Activated T-helper 2 cell treated with anti-CD3 and anti-CD28 coated beads, Interferon-gamma antibody, Interleukin-2, Interleukin-4, amounts not matched to agents 10 μg/mL and 5 μg/mL and 100 μg/mL, durations not matched to agents 14 hours and 24 hours and 36 hours (primary cell): ENCODE data around the gene ITGA2B. TPM values are rescaled to one million over a fixed set of nuclear protein-coding genes. Genes with fewer than 3 reads are reported as not detected.
"Not testable (repeated sequence)": the region's sequence is repeated elsewhere in the genome, so short reads cannot be mapped to it uniquely, and the experiment has no call there.

Experiments used
- DNase-seq: peaks from one replicate; pipeline ENCODE4 v3.0.0; 2021; ENCODE audit warnings: low spot score
- H3K27ac Mint-ChIP-seq: one replicate; pipeline ENCODE4 v1.8.0; 2021; ENCODE audit warnings: mixed read lengths
- H3K27me3 Mint-ChIP-seq: one replicate; pipeline ENCODE4 v1.8.0; 2021; ENCODE audit warnings: low read depth, mixed read lengths
- H3K36me3 Mint-ChIP-seq: one replicate; pipeline ENCODE4 v1.8.0; 2021; ENCODE audit warnings: low read depth, mixed read lengths
- H3K4me1 Mint-ChIP-seq: one replicate; pipeline ENCODE4 v1.8.0; 2021; ENCODE audit warnings: low read depth, mixed read lengths
- H3K4me3 Mint-ChIP-seq: one replicate; pipeline ENCODE4 v1.8.0; 2021; ENCODE audit warnings: low read depth, mild to moderate bottlenecking, moderate library complexity, mixed read lengths
- H3K9me3 Mint-ChIP-seq: one replicate; pipeline ENCODE4 v1.8.0; 2021; ENCODE audit warnings: mixed read lengths
- intact Hi-C: fragments of 100-400 bp; cut with micrococcal nuclease; formaldehyde crosslinking; loops from one replicate; pipeline ENCODE4 v1.15.1; 2023
- total RNA-seq: library from RNA; stranded (reverse); gene quantifications from 2 replicates; pipeline ENCODE4 v1.2.3, GENCODE V29; 2022

ITGA2B gene
- total RNA-seq, 1 donor from 2014 or later: 2.7 TPM

- H3K9me3 Mint-ChIP-seq, intact Hi-C loops, H3K4me1 Mint-ChIP-seq, H3K27ac Mint-ChIP-seq, H3K4me3 Mint-ChIP-seq, H3K36me3 Mint-ChIP-seq, DNase-seq: not testable (repeated sequence)
- H3K27me3 Mint-ChIP-seq: peaks cover 17% of the 10 kb centered on the region
These were observed 48.9 kb downstream of the ITGA2B start for GRCh38 chr17:44340553-44340952.

GRCh38 chr17:44338702-44339101, 50.7 kb downstream of the ITGA2B start:
- H3K4me1 Mint-ChIP-seq: no peaks in the 10 kb centered on the region
- no peak overlapping the region for H3K27ac Mint-ChIP-seq
- peaks cover 14% of the 10 kb centered on the region for H3K27me3 Mint-ChIP-seq
- intact Hi-C loops: no loop called here
- H3K9me3 Mint-ChIP-seq: no peaks in the 10 kb centered on the region
- no peak for DNase-seq
- no peaks in the 10 kb centered on the region for H3K36me3 Mint-ChIP-seq
- H3K4me3 Mint-ChIP-seq: no peak overlapping the region

DNA sequence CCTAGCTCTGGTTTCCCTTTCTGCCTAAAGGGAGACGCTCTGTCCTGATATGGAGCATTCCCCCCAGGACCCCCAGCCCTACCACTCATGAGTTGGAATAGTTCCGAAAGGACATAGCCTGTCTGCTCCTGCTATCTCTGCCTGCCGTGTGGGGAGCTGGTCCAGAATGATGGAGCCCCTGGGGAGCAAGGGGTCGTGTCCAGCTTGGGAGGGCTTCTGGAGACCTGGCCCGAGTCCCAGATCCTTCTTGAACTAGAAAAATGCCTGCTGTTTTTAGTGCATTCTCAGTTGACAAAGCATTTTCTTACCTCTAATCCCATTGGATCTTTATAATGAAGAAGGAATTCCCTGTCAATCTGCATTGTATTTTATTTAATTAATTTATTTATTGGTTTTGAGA, 53.5 kb downstream of the ITGA2B start:
- Mint-ChIP-seq H3K4me1 (peaks cover 5% of the 10 kb centered on the region), H3K27ac (no peak overlapping the region), H3K27me3 (peaks cover 5% of the 10 kb centered on the region), H3K4me3 (no peak overlapping the region), H3K36me3 (no peaks in the 10 kb centered on the region), H3K9me3 (no peaks in the 10 kb centered on the region)
- DNase-seq: no peak
- intact Hi-C loops: no loop called here

DNA sequence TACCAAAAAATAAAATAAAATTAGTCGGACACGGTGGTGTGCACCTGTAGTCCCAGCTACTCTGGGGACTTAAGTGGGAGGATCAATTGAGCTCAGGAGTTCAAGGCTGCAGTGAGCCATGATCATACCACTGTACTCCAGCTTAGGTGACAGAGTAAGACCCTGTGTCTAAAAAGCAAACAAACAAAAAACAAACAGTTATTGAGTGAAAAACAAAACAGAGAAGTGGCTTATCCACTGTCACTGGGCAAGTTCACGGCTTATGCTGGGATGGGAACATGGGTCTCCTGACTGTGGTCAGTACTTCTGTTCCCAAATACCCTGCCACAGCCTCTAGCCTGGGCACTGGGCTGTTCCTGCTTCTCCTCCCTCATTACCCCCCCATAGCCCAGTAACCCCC, 53.9 kb downstream of the ITGA2B start:
- Mint-ChIP-seq H3K27me3 (peaks cover 5% of the 10 kb centered on the region), H3K27ac (no peak overlapping the region), H3K36me3 (no peaks in the 10 kb centered on the region), H3K4me1 (peaks cover 5% of the 10 kb centered on the region), H3K4me3 (no peak overlapping the region), H3K9me3 (no peaks in the 10 kb centered on the region)
- intact Hi-C loops: no loop called here
- DNase-seq: no peak

DNA sequence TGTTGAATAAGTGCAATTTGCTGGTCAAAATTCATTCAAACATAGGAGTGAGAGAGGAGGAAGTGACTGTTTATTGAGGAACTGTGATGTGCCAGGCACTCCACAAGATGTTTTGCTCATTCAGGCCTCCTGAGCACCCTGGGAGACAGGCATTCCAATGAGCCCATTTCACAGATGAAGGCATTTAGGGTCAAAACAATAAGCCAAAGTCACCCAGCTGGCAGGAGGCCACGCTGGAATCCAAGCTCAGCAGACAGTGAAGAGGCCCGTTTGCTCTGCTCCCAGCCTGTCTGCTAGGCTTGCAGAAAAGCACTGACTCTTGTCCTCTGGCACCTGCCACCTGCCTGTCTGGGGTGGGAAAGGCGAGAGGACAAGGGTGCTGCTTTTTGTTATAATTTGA, 54.7 kb downstream of the ITGA2B start:
- Mint-ChIP-seq H3K9me3 (no peaks in the 10 kb centered on the region), H3K27me3 (peaks cover 5% of the 10 kb centered on the region), H3K36me3 (no peaks in the 10 kb centered on the region), H3K4me3 (no peak overlapping the region), H3K27ac (no peak overlapping the region), H3K4me1 (peaks cover 5% of the 10 kb centered on the region)
- intact Hi-C loops: no loop called here
- DNase-seq: no peak

GRCh38 chr17:44334315-44334714, 55.1 kb downstream of the ITGA2B start:
- Mint-ChIP-seq H3K9me3 (no peaks in the 10 kb centered on the region), H3K4me3 (no peak overlapping the region), H3K27me3 (peaks cover 5% of the 10 kb centered on the region), H3K36me3 (no peaks in the 10 kb centered on the region), H3K27ac (no peak overlapping the region), H3K4me1 (peaks cover 5% of the 10 kb centered on the region)
- intact Hi-C loops: no loop called here
- DNase-seq: no peak

DNA sequence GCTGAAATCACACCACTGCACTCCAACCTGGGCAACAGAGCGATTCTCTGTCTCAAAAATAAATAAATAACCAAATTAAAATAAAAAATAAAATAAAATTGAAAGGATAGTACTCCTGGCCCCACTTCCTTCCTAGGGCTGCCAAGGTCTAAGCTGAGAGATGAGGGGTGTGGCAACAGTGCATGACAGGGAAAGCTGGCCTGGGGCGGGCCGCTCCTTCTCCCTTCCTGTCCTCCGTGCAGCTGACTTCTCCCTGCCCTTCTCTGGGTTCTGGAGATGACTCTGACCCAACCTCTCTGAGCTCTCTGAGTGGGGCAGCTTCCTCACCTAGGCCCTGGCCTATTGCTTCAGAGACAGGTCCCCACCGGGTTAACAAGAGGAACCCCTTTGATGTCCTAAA, 56.1 kb downstream of the ITGA2B start:
- intact Hi-C loops: no loop called here

GRCh38 chr17:44331249-44331760, 58.1 kb downstream of the ITGA2B start:
- H3K9me3 Mint-ChIP-seq: no peaks in the 10 kb centered on the region
- peak; percentile 69 for DNase-seq
- no peaks in the 10 kb centered on the region for H3K36me3 Mint-ChIP-seq
- no peak overlapping the region for H3K4me3 Mint-ChIP-seq
- peaks cover 7% of the 10 kb centered on the region for H3K4me1 Mint-ChIP-seq
- peaks cover 1% of the 10 kb centered on the region for H3K27me3 Mint-ChIP-seq
- H3K27ac Mint-ChIP-seq: no peak overlapping the region
- intact Hi-C loops: loop anchor here (1.0 kb wide), 1 partner anchor 121 kb away; no protein-coding TSS in a partner anchor

More for the DNA sequence above, 56.1 kb downstream of the ITGA2B start:
- no peak overlapping the region for H3K27ac Mint-ChIP-seq
- peaks cover 5% of the 10 kb centered on the region for H3K4me1 Mint-ChIP-seq
- H3K36me3 Mint-ChIP-seq: no peaks in the 10 kb centered on the region
- H3K4me3 Mint-ChIP-seq: no peak overlapping the region
- no peaks in the 10 kb centered on the region for H3K9me3 Mint-ChIP-seq
- H3K27me3 Mint-ChIP-seq: peaks cover 5% of the 10 kb centered on the region
- no peak for DNase-seq

DNA sequence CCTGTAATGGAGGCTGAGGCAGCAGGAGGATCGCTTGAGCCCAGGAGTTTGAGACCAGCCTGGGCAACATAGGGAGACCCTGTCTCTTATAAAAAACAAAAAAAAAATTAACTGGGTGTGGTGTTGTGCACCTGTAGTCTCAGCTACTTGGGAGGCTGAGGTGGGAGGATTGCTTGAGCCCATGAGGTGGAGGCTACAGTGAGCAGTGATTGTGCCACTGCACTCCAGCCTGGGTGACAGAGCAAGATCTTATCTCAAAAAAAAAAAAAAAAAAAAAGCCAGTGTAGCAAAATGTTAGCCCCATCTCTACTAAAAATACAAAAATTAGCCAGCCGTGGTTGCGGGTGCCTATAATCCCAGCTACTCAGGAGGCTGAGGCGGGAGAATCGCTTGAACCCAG, 59.2 kb downstream of the ITGA2B start:
- intact Hi-C loops, H3K36me3 Mint-ChIP-seq: not testable (repeated sequence)

GRCh38 chr17:44329516-44329915, 59.9 kb downstream of the ITGA2B start:
- intact Hi-C loops, H3K36me3 Mint-ChIP-seq, DNase-seq, H3K9me3 Mint-ChIP-seq, H3K4me1 Mint-ChIP-seq, H3K27me3 Mint-ChIP-seq, H3K27ac Mint-ChIP-seq, H3K4me3 Mint-ChIP-seq: not testable (repeated sequence)

More for the DNA sequence above, 59.2 kb downstream of the ITGA2B start:
- H3K27ac Mint-ChIP-seq, H3K9me3 Mint-ChIP-seq, H3K27me3 Mint-ChIP-seq, H3K4me3 Mint-ChIP-seq, H3K4me1 Mint-ChIP-seq, DNase-seq: not testable (repeated sequence)

- H3K4me1 Mint-ChIP-seq: peaks cover 9% of the 10 kb centered on the region
- intact Hi-C loops: no loop called here
- H3K27me3 Mint-ChIP-seq: no peaks in the 10 kb centered on the region
- peak overlapping the region; percentile 4 for H3K4me3 Mint-ChIP-seq
- H3K27ac Mint-ChIP-seq: no peak overlapping the region
- DNase-seq: no peak
- H3K36me3 Mint-ChIP-seq: peaks cover 3% of the 10 kb centered on the region
- no peaks in the 10 kb centered on the region for H3K9me3 Mint-ChIP-seq
These were observed 61.6 kb downstream of the ITGA2B start for GRCh38 chr17:44327715-44328449.

DNA sequence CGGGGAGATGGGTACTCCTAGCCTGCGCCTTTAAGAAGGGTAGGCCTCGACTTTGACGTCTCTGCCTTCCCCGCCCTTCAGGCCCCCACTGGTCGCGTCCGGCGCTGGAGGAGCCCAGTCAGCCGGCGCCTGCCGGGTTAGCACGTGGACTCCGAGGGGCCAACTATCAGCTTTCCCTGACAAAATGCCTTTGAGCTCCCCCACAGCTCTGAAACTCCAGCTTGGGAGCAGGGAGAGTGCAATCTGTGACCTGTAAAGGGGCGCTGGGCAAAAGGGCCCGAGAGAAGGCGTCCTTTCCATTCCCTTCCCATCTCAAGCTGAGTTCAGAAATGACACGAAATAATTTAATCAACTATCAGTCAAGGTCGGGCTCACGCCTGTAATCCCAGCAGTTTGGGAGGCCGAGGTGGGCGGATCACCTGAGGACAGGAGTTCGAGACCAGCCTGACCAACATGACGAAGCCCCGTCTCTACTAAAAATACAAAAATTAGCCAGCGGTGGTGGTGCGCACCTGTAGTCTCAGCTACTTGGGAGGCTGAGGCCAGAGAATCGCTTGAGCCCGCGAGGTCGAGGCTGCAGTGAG, 62.5 kb downstream of the ITGA2B start:
- Mint-ChIP-seq H3K9me3 (no peaks in the 10 kb centered on the region), H3K36me3 (peaks cover 9% of the 10 kb centered on the region), H3K27me3 (no peaks in the 10 kb centered on the region)

GRCh38 chr17:44324571-44325275, 64.7 kb downstream of the ITGA2B start, which contains the start of gene SLC25A39:
SLC25A39 (minus strand) TSS chr17:44324823; CDS start chr17:44323562, 1,261 bp downstream.
- Mint-ChIP-seq H3K9me3 (no peaks in the 10 kb centered on the region), H3K27ac (peak within 1 kb of the TSS; percentile 89), H3K4me1 (peaks cover 4% of the 10 kb centered on the region), H3K36me3 (peaks cover 24% of the 10 kb centered on the region), H3K27me3 (no peaks in the 10 kb centered on the region), H3K4me3 (peak within 1 kb of the TSS; percentile 87)
- peak; percentile 95 for DNase-seq
- intact Hi-C loops: loop anchor here (1.0 to 5.0 kb wide), 5 partner anchors 104 to 317 kb away; partner anchors contain the start of genes HDAC5 and HROB

More for the DNA sequence above, 62.5 kb downstream of the ITGA2B start:
- H3K27ac Mint-ChIP-seq: peak overlapping the region; percentile 89
- peak; percentile 91 for DNase-seq
- peaks cover 9% of the 10 kb centered on the region for H3K4me1 Mint-ChIP-seq
- intact Hi-C loops: no loop called here
- H3K4me3 Mint-ChIP-seq: peak overlapping the region; percentile 77
